T-cell (primary cell): ENCODE measurements around the gene GIT2. TPM values are rescaled to one million over a fixed set of nuclear protein-coding genes. Genes with fewer than 3 reads are reported as not detected.
A peak's percentile ranks its signal among the peaks of the same experiment; 100 is the strongest.

Experiments used
- ATAC-seq, 4 experiments: fragments of 200-7000 bp in 3 of 4; fragments of 150-1000 bp in 1 of 4; cut with Tn5 transposase; replicated peaks in 1 of 4; 1 replicate in 3 of 4; 2 replicates in 1 of 4; pipeline ENCODE4 v1.10.0; 2021; ENCODE audit warnings: moderate library complexity in 3 of 4, mild to moderate bottlenecking in 2 of 4, moderate number of reproducible peaks in 1 of 4
- CTCF ChIA-PET, 2 donors: fragments of 300-600 bp; sonication (Branson Sonifier 250); formaldehyde crosslinking; loops; one replicate each; lab custom pipeline; 2022; ENCODE audit warnings: antibody characterized with exemption in 2 of 2; lab: Charles Lee
- POLR2A ChIA-PET, 2 donors: fragments of 300-600 bp; sonication (Branson Sonifier 250); formaldehyde crosslinking; loops; one replicate each; lab custom pipeline; 2022; ENCODE audit warnings: antibody characterized with exemption in 2 of 2; lab: Charles Lee
- DNase-seq, 35 experiments: peaks; one replicate each; pipeline versions ENCODE4 v3.0.0 to v3.0.0-alpha.2; 2013 to 2023
- H3K27ac ChIP-seq: one replicate; pipeline ENCODE4 v1.5.1; 2013; ENCODE audit warnings: low read length
- H3K27me3 ChIP-seq, 2 experiments: replicated peaks in 1 of 2; 1 replicate in 1 of 2; 2 replicates in 1 of 2; pipeline versions ENCODE4 v1.6.1 to v1.7.0; 2013; ENCODE audit warnings: low read length in 1 of 2, mixed read lengths in 1 of 2; ENCODE audit not compliant: control insufficient read depth in 2 of 2, insufficient read depth in 2 of 2; ENCODE audit errors: extremely low read depth in 1 of 2
- H3K36me3 ChIP-seq, 2 donors: 1 replicate in 1 of 2; 2 replicates in 1 of 2; pipeline versions ENCODE4 v1.6.1 to v1.7.0; 2013; ENCODE audit warnings: low read length in 1 of 2; ENCODE audit not compliant: control insufficient read depth in 2 of 2, insufficient read depth in 1 of 2; ENCODE audit errors: extremely low read depth in 1 of 2
- H3K4me1 ChIP-seq, 2 experiments: 1 replicate in 1 of 2; 2 replicates in 1 of 2; pipeline versions ENCODE4 v1.6.1 to v1.7.0; 2013; ENCODE audit warnings: low read length in 2 of 2, mixed read lengths in 1 of 2; ENCODE audit not compliant: insufficient read depth in 2 of 2, control insufficient read depth in 1 of 2; ENCODE audit errors: extremely low read depth in 1 of 2
- H3K4me3 ChIP-seq, 2 donors: 1 replicate in 1 of 2; 2 replicates in 1 of 2; pipeline versions ENCODE4 v1.5.1 to v1.7.0; 2013; ENCODE audit warnings: mild to moderate bottlenecking in 2 of 2, low read length in 1 of 2, moderate library complexity in 1 of 2; ENCODE audit not compliant: control insufficient read depth in 1 of 2; ENCODE audit errors: extremely low read depth in 1 of 2
- H3K9me3 ChIP-seq: 2 replicates; pipeline ENCODE4 v1.7.0; 2013
- H3K27ac Mint-ChIP-seq, 2 donors: one replicate each; pipeline ENCODE4 v1.8.0; 2020 to 2021; ENCODE audit warnings: mild to moderate bottlenecking in 2 of 2, mixed read lengths in 2 of 2
- H3K27me3 Mint-ChIP-seq, 2 donors: one replicate each; pipeline ENCODE4 v1.8.0; 2021 to 2022; ENCODE audit warnings: mixed read lengths in 2 of 2
- H3K36me3 Mint-ChIP-seq: one replicate; pipeline ENCODE4 v1.8.0; 2021; ENCODE audit warnings: mixed read lengths
- H3K4me1 Mint-ChIP-seq, 3 donors: one replicate each; pipeline ENCODE4 v1.8.0; 2020 to 2022; ENCODE audit warnings: mixed read lengths in 3 of 3, mild to moderate bottlenecking in 1 of 3
- H3K4me3 Mint-ChIP-seq, 3 donors: one replicate each; pipeline ENCODE4 v1.8.0; 2020 to 2022; ENCODE audit warnings: mild to moderate bottlenecking in 3 of 3, mixed read lengths in 3 of 3, moderate library complexity in 3 of 3
- H3K9me3 Mint-ChIP-seq, 3 donors: one replicate each; pipeline ENCODE4 v1.8.0; 2020 to 2022; ENCODE audit warnings: mixed read lengths in 3 of 3
- WGBS: methylation state at CpG from one replicate; pipeline ENCODE4 v1.1.5; 2013; ENCODE audit warnings: missing lambda C conversion rate; ENCODE audit not compliant: insufficient coverage; 5-methylcytosine and 5-hydroxymethylcytosine counted together
- total RNA-seq, 35 experiments: library from RNA in 6 of 35; stranded (reverse) in 6 of 35; fragments of 120-200 nt in 1 of 35; gene quantifications; one replicate each; pipeline versions ENCODE4 v1.2.1 to v1.2.4 and lab custom pipeline; 2013 to 2026

The GIT2 gene
- total RNA-seq, 5 donors from 2014 or later (not counting 1 experiment from before 2014, with no cell fraction given) = 96.7 to 132 (median 108) TPM

DNA sequence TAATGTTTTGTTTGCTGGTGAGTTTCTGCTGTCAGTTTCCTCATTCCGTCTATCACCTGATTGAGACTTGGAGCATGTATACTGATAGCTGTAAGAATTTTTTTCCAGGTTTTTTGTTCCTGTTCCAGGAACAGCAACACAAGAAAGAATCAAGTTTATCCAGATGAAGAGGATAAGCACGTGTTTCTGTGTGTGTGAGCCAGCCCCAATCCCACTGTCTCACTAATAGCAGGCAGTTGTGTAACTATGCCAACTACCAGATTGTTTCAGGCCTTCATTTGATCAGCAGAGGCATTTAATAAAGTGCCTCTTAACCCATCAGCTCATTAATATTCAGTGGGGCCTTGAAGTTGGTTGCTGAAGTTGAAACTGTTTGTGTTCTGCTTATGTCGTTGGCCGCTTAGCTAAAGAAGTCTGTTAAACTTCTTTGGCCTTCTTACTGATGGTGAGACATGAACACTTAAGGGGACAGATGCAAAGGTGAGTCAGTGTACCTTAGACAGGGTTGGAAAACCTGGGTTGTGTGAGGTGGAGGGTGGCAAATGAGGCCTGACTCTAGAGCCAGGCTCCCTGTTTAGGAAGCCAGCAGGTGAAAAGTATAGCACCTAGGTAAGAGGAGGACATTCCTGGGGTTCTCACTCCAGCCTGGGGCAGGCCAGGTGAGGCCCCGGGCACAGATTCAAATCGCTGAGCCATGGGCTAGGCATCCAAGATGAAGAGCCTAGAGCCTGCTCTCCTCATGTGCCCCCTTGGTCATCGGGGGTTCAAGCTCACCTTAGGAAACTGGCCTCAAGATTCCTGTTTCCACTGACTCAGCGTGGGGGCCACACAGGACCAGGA is 6.7 kb upstream of the GIT2 start:
- H3K4me3 Mint-ChIP-seq = peak overlapping the region in 2 of 3 donors; percentile 21 to 34
- WGBS = 82% methylated on average over 5 of the region's 8 CpGs
- peak overlapping the region; percentile 2 for H3K27ac ChIP-seq
- DNase-seq (no peak), ATAC-seq (no peak)
- H3K27me3 ChIP-seq = no peaks in the 10 kb centered on the region
- H3K36me3 ChIP-seq = peaks cover 0 to 2% of the 10 kb centered on the region in 2 donors
- H3K4me1 Mint-ChIP-seq = peaks cover 74 to 87% (median 81%) of the 10 kb centered on the region in 3 donors
- H3K27ac Mint-ChIP-seq = peak overlapping the region; percentile 87 to 90
- no peak overlapping the region for H3K4me3 ChIP-seq
- no peaks in the 10 kb centered on the region for H3K9me3 ChIP-seq
- H3K36me3 Mint-ChIP-seq = peaks cover 8% of the 10 kb centered on the region
- peaks cover 8 to 60% of the 10 kb centered on the region in 2 experiments for H3K4me1 ChIP-seq
- ChIA-PET CTCF (interaction anchor here in 1 of 2 donors (1.1 kb wide), 1 partner anchor 11 kb away, joined by 5 read pairs; no protein-coding TSS in a partner anchor), POLR2A (interaction anchor here in 1 of 2 donors (0.7 to 1.3 kb wide), 2 partner anchors 22 to 126 kb away, joined by 3 read pairs; no protein-coding TSS in a partner anchor)
- H3K9me3 Mint-ChIP-seq = no peaks in the 10 kb centered on the region
- no peaks in the 10 kb centered on the region for H3K27me3 Mint-ChIP-seq

DNA sequence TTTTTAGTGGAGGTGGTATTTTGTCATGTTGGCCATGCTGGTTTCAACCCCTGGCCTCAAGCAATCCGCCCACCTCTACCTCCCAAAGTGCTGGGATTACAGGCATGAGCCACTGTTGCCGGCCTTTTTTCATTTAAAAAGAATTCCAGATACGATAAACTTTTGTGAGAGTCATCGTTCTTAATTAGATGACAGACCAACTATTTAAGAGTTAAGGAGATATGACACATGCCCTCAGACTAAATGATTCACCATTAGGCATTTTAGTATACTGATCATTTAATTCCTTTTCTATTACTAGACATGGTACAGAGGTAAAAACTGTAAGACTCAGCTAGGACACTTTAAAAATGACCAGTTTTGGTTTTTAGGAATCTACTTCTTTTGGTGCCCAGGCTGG is 5.4 kb upstream of the GIT2 start:
- no peak overlapping the region for H3K4me3 ChIP-seq
- H3K9me3 ChIP-seq = no peaks in the 10 kb centered on the region
- no peaks in the 10 kb centered on the region for H3K27me3 ChIP-seq
- ATAC-seq (no peak), DNase-seq (no peak)
- H3K36me3 ChIP-seq = peaks cover 0 to 2% of the 10 kb centered on the region in 2 donors
- no CpG with 5 or more reads among the region's 4 CpGs for WGBS
- no peak overlapping the region for H3K27ac ChIP-seq
- H3K4me1 Mint-ChIP-seq = peaks cover 72 to 87% (median 80%) of the 10 kb centered on the region in 3 donors
- peaks cover 9 to 61% of the 10 kb centered on the region in 2 experiments for H3K4me1 ChIP-seq
- peak overlapping the region; percentile 39 to 90 for H3K27ac Mint-ChIP-seq
- H3K36me3 Mint-ChIP-seq = peaks cover 6% of the 10 kb centered on the region
- CTCF ChIA-PET = interaction anchor here in 1 of 2 donors (0.7 kb wide), 1 partner anchor 736 kb away, joined by 6 read pairs; no protein-coding TSS in a partner anchor
- peak overlapping the region; percentile 98 to 99 (median 98) for H3K4me3 Mint-ChIP-seq
- POLR2A ChIA-PET = no interaction called here
- H3K9me3 Mint-ChIP-seq = no peaks in the 10 kb centered on the region
- H3K27me3 Mint-ChIP-seq = no peaks in the 10 kb centered on the region

DNA sequence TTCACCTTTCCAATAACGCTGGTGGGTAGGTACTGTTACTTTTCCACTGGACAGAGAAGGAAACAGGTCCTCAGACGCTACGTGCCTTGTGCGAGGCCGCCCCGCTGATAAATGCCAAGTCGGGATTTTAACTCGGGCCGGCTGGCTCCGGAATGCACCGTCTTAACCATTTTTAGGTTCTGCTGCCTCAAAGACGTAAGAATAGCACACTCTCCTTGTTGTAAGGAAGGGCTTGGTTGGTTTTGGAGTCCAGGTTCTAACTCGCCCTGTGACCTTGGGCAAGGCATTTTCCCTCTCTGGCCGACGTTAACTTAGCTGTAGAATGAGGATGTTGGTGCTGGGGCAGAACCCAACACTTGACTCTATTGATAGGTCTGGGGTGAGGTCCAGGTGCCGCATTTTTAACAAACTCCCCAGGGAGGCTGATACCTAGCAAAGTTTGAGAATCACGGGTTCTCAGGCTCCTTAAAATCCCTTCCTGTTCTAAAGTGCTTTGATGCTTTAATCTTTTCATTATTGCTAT is 3.9 kb upstream of the GIT2 start:
- Histone ChIP-seq H3K4me3 (peak overlapping the region; percentile 76 to 88), H3K36me3 (peaks cover 0 to 2% of the 10 kb centered on the region in 2 donors), H3K27ac (no peak overlapping the region), H3K9me3 (no peaks in the 10 kb centered on the region), H3K27me3 (no peaks in the 10 kb centered on the region), H3K4me1 (peaks cover 11 to 61% of the 10 kb centered on the region in 2 experiments)
- H3K4me3 Mint-ChIP-seq = peak overlapping the region; percentile 98 to 99 (median 98)
- POLR2A ChIA-PET = interaction anchor here in 1 of 2 donors (0.7 kb wide), 1 partner anchor 61 kb away, joined by 5 read pairs; no protein-coding TSS in a partner anchor
- no peaks in the 10 kb centered on the region for H3K27me3 Mint-ChIP-seq
- no peaks in the 10 kb centered on the region for H3K9me3 Mint-ChIP-seq
- peak overlapping the region; percentile 92 to 98 for H3K27ac Mint-ChIP-seq
- no peak for ATAC-seq
- peaks cover 68 to 76% (median 70%) of the 10 kb centered on the region in 3 donors for H3K4me1 Mint-ChIP-seq
- CTCF ChIA-PET = no interaction called here
- WGBS = 0% methylated on average over 9 of the region's 17 CpGs
- no peaks in the 10 kb centered on the region for H3K36me3 Mint-ChIP-seq
- peak in 4 of 35 experiments; percentile 5 to 45 (median 11) for DNase-seq

DNA sequence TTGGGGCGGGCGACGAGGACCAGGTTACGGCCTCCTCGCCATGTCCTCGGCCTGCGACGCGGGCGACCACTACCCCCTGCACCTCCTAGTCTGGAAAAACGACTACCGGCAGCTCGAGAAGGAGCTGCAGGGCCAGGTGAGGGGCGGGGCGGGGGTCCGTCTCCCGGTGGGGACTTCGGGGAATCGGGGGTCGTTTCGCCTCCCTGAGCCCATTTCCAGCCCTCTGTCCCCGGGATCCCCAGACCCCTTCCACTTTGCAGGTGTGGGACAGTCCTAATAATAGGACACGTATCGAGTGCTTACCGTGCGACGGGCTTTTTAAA is 3.4 kb upstream of the GIT2 start:
- peaks cover 66 to 75% (median 69%) of the 10 kb centered on the region in 3 donors for H3K4me1 Mint-ChIP-seq

DNA sequence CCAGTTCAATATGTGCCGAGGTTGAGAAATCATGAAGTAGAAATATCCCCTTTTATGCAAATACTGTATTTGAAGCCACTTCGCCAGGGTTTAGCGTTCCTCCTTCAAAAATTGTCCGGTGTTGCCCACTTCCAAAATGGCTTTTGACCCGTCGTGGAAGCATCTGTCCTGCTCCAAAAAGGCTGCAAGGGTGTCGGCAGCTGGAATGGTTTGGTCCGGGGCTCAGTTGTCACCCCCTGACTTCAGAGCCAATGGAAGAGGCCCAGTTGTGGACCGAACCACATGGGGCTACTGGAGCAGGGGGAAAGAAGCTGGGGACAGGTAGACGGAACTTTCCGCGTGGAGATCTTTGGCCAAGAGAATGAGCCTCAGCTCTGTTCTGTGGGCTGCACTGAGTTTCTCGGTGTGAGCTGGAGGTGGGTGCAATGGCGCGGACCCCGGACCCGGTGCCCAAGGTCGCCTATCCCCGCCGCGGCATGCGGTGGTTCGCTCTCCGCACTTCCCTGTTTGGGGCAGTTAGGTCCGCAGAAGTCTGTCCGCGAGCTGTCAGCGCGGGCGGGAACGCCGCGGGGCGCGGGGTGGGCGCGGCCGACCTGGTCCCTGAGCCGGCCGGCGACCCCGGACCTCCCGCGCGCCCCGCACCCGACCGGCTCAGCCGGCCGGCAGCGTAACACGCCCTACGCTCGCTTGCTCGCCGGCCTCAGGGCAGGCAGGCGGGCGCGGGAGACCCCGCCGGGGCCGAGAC is 2.9 kb upstream of the GIT2 start, which contains the start of gene ANKRD13A:
TSS of gene ANKRD13A (plus strand) at position 527 of the 745 bp plus-strand sequence. CDS start 259 bp downstream, outside the sequence.
- peaks cover 0 to 2% of the 10 kb centered on the region in 2 donors for H3K36me3 ChIP-seq
- Mint-ChIP-seq H3K27ac (peak within 1 kb of the TSS; percentile 99 to 100), H3K36me3 (no peaks in the 10 kb centered on the region), H3K27me3 (no peaks in the 10 kb centered on the region), H3K4me3 (peak within 1 kb of the TSS; percentile 98 to 99 (median 98)), H3K9me3 (no peaks in the 10 kb centered on the region), H3K4me1 (peaks cover 66 to 75% (median 69%) of the 10 kb centered on the region in 3 donors)
- H3K27ac ChIP-seq = peak within 1 kb of the TSS; percentile 85
- ChIA-PET POLR2A (interaction anchor here in 1 of 2 donors (0.6 to 0.9 kb wide), 2 partner anchors 8 to 125 kb away, joined by 4 to 10 read pairs; no protein-coding TSS in a partner anchor), CTCF (interaction anchor here in 1 of 2 donors (0.5 to 0.6 kb wide), 2 partner anchors 114 to 571 kb away, joined by 3 to 7 read pairs; no protein-coding TSS in a partner anchor)
- H3K4me3 ChIP-seq = peak within 1 kb of the TSS; percentile 76 to 88
- under 1% methylated on average over 60 of the region's 62 CpGs for WGBS
- no peaks in the 10 kb centered on the region for H3K9me3 ChIP-seq
- peak; percentile 64 to 71 (median 68) for ATAC-seq
- no peaks in the 10 kb centered on the region for H3K27me3 ChIP-seq
- peak; percentile 74 to 94 (median 85) for DNase-seq
- peaks cover 16 to 58% of the 10 kb centered on the region in 2 experiments for H3K4me1 ChIP-seq

More for the DNA sequence above, 3.4 kb upstream of the GIT2 start:
- Histone ChIP-seq H3K4me1 (peaks cover 11 to 59% of the 10 kb centered on the region in 2 experiments), H3K4me3 (peak overlapping the region; percentile 76 to 88), H3K9me3 (no peaks in the 10 kb centered on the region), H3K27me3 (no peaks in the 10 kb centered on the region), H3K36me3 (peaks cover 0 to 2% of the 10 kb centered on the region in 2 donors), H3K27ac (no peak overlapping the region)
- DNase-seq = peak in 1 of 35 experiments; percentile 3
- ATAC-seq = no peak
- no peaks in the 10 kb centered on the region for H3K36me3 Mint-ChIP-seq
- no peaks in the 10 kb centered on the region for H3K27me3 Mint-ChIP-seq
- ChIA-PET CTCF (interaction anchor here in 1 of 2 donors (0.5 to 0.6 kb wide), 2 partner anchors 115 to 571 kb away, joined by 3 to 7 read pairs; no protein-coding TSS in a partner anchor), POLR2A (interaction anchor here in 1 of 2 donors (0.6 kb wide), 1 partner anchor 9 kb away, joined by 10 read pairs; no protein-coding TSS in a partner anchor)
- peak overlapping the region; percentile 98 to 99 (median 98) for H3K4me3 Mint-ChIP-seq
- 0% methylated on average over 19 of the region's 27 CpGs for WGBS
- H3K27ac Mint-ChIP-seq = peak overlapping the region; percentile 92 to 98
- H3K9me3 Mint-ChIP-seq = no peaks in the 10 kb centered on the region
